IPS-18a (cell line): ENCODE data around the gene DSCAML1.

Experiments
- H3K27ac ChIP-seq: one replicate; pipeline ENCODE4 v1.5.1; 2013; ENCODE audit warnings: low read length
- H3K27me3 ChIP-seq: one replicate; pipeline ENCODE4 v1.6.1; 2013; ENCODE audit warnings: mild to moderate bottlenecking, low read length; ENCODE audit not compliant: control insufficient read depth, insufficient read depth
- H3K36me3 ChIP-seq: one replicate; pipeline ENCODE4 v1.6.1; 2013; ENCODE audit warnings: low read depth, low read length; ENCODE audit not compliant: control insufficient read depth
- H3K4me1 ChIP-seq: one replicate; pipeline ENCODE4 v1.6.1; 2013; ENCODE audit warnings: low read depth, low read length; ENCODE audit not compliant: control insufficient read depth
- H3K4me3 ChIP-seq: one replicate; pipeline ENCODE4 v1.5.1; 2013; ENCODE audit warnings: low read length
- H3K9ac ChIP-seq: one replicate; pipeline ENCODE4 v1.6.1; 2013; ENCODE audit warnings: mild to moderate bottlenecking, low read length, moderate library complexity
- H3K9me3 ChIP-seq: one replicate; pipeline ENCODE4 v1.6.1; 2013; ENCODE audit warnings: low read depth, low read length; ENCODE audit not compliant: control insufficient read depth

The DSCAML1 gene

GRCh38 chr11:117829369-117829725 lies 32.3 kb upstream of the DSCAML1 start:
- no peak overlapping the region for H3K9ac ChIP-seq
- H3K27ac ChIP-seq = no peak overlapping the region
- H3K9me3 ChIP-seq = no peaks in the 10 kb centered on the region
- H3K27me3 ChIP-seq = no peaks in the 10 kb centered on the region
- H3K4me1 ChIP-seq = peaks cover 5% of the 10 kb centered on the region
- H3K4me3 ChIP-seq = no peak overlapping the region
- H3K36me3 ChIP-seq = no peaks in the 10 kb centered on the region

- H3K27me3 ChIP-seq = no peaks in the 10 kb centered on the region
- H3K4me3 ChIP-seq = no peak overlapping the region
- peaks cover 10% of the 10 kb centered on the region for H3K4me1 ChIP-seq
- H3K9me3 ChIP-seq = no peaks in the 10 kb centered on the region
- H3K36me3 ChIP-seq = no peaks in the 10 kb centered on the region
- H3K27ac ChIP-seq = no peak overlapping the region
- H3K9ac ChIP-seq = no peak overlapping the region
Observed at GRCh38 chr11:117828611-117829368, 31.8 kb upstream of the DSCAML1 start.

DNA sequence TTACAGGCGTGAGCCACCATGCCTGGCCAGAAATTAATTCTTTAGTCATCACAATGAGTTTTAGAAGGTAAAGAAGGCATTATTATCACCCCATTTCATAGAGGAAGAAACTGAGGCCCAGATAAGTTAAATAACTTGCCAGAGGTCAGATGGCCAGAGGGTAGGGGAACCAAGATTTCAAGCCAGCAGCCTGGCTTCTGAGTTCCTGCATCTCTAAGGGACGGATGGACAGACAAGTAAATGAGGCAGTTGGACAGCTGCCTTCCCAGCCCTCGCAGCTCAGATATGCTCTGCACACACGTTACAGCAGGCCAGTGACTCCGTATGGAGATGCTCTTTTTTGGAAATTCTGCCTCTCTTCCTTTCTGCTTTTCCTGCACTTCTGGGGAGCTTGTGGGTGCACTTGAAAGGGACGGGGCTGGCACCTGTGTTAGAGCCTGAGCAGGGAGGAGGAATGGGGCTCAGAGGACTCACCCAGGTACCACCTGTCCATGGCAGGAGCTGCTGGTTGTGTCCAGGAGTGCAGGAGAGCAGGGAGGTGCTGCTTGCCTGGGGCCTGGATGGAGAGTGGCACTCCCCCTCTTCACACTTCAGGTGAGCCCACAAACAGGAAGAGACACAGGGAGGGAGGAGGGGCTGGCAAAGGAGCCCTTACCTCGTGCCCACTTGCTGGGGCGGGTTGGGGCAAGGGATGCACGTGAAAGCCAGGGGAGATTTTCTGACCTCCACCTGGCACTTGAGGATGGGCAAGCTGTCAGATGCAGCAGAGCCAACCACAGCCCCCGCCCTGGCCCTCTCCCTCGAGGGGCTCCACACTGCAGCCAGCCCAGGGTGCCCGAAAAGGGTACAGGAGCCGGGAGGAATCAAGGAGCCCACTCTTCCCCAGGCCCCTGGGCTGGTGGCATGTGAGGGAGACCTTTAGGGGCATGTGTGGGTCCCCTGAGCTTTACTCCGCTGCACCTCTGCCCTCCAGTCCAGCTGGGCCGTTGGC lies 30.8 kb upstream of the DSCAML1 start:
- H3K27me3 ChIP-seq = no peaks in the 10 kb centered on the region
- no peak overlapping the region for H3K27ac ChIP-seq

GRCh38 chr11:117826832-117827231 lies 29.8 kb upstream of the DSCAML1 start:
- H3K27ac ChIP-seq = no peak overlapping the region
- no peaks in the 10 kb centered on the region for H3K9me3 ChIP-seq
- H3K27me3 ChIP-seq = no peaks in the 10 kb centered on the region
- H3K4me3 ChIP-seq = no peak overlapping the region
- H3K9ac ChIP-seq = no peak overlapping the region
- peaks cover 10% of the 10 kb centered on the region for H3K4me1 ChIP-seq
- no peaks in the 10 kb centered on the region for H3K36me3 ChIP-seq

More for the DNA sequence above, 30.8 kb upstream of the DSCAML1 start:
- Histone ChIP-seq H3K9me3 (no peaks in the 10 kb centered on the region), H3K4me3 (no peak overlapping the region), H3K4me1 (peaks cover 10% of the 10 kb centered on the region), H3K9ac (no peak overlapping the region), H3K36me3 (no peaks in the 10 kb centered on the region)

DNA sequence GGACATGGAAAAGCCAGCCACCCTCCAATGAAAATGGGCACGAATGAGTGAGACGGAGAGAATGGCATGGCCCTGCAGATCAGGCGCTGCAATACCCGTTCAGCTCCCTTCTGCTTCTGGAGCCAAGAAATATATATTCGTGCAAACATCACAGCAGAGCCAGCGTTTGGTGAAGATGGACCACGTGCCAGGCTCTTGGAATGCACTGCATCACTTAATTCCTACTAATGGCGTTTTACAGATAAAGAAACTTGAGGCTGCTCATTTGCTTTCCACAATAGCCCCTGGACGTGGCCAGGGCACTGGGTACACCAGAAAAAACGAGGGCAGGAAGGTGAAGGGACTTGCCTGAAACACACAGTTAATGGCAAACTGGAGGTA lies 29.2 kb upstream of the DSCAML1 start:
- Histone ChIP-seq H3K9ac (no peak overlapping the region), H3K36me3 (no peaks in the 10 kb centered on the region), H3K27ac (no peak overlapping the region), H3K4me1 (peaks cover 10% of the 10 kb centered on the region), H3K4me3 (no peak overlapping the region), H3K27me3 (no peaks in the 10 kb centered on the region), H3K9me3 (no peaks in the 10 kb centered on the region)

GRCh38 chr11:117825538-117826189 lies 28.6 kb upstream of the DSCAML1 start:
- H3K9ac ChIP-seq = no peak overlapping the region
- no peaks in the 10 kb centered on the region for H3K27me3 ChIP-seq

DNA sequence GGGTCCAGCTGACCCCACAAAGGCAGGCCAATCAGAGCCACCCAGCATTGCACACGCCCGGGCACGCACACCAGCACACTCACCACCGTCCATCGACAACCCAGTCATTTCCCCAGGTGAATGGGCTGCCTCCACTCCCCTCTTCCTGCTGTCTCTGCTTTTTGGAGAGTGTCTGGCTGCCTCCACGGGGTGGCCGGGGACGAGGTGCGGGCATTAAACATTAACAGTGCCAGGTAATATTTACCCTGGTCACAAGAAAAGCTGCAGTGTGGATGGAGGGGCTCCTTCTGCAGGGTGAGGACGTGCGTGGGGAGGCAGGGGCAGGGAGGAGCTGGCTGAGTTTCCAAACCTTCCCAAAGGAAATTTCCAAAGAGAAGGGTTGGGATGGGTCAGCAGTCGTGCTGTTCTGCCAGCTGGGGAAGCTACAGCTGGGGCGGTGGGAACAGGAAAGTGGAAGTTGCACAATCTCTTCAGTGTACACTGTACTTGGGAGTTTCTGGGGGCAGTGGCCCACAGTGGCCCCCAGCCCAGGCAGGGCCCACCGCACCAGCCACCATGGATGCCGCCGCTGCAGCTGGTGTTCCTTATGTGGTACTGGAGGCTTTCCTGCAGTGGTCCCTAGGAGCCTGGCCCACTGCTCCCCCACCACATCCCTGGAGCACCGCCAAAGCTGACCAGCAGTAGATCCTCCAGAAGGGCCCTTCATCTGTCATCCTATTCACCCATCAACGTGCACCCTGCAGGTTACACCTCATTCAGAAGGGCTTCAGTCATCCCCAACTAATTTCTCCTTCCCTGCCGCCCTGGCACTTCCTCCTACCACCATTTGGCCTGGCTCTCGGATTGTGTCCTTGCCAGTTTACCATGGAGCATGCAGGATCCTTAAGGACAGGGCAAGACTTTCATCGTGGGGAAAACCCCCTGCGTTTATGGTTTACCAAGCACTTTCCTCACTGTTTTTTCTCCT lies 27.8 kb upstream of the DSCAML1 start, which contains the start of gene FXYD2:
TSS of gene FXYD2 (minus strand) at position 174 of the 967 bp plus-strand sequence. CDS start at position 108, 66 bp downstream.
- H3K4me1 ChIP-seq = peaks cover 18% of the 10 kb centered on the region
- H3K27ac ChIP-seq = no peak within 1 kb of the TSS
- H3K9ac ChIP-seq = no peak within 1 kb of the TSS
- no peak within 1 kb of the TSS for H3K4me3 ChIP-seq
- no peaks in the 10 kb centered on the region for H3K27me3 ChIP-seq
- no peaks in the 10 kb centered on the region for H3K36me3 ChIP-seq
- H3K9me3 ChIP-seq = no peaks in the 10 kb centered on the region

More at GRCh38 chr11:117825538-117826189, 28.6 kb upstream of the DSCAML1 start:
- Histone ChIP-seq H3K27ac (no peak overlapping the region), H3K4me1 (peaks cover 10% of the 10 kb centered on the region), H3K36me3 (no peaks in the 10 kb centered on the region), H3K4me3 (no peak overlapping the region), H3K9me3 (no peaks in the 10 kb centered on the region)

DNA sequence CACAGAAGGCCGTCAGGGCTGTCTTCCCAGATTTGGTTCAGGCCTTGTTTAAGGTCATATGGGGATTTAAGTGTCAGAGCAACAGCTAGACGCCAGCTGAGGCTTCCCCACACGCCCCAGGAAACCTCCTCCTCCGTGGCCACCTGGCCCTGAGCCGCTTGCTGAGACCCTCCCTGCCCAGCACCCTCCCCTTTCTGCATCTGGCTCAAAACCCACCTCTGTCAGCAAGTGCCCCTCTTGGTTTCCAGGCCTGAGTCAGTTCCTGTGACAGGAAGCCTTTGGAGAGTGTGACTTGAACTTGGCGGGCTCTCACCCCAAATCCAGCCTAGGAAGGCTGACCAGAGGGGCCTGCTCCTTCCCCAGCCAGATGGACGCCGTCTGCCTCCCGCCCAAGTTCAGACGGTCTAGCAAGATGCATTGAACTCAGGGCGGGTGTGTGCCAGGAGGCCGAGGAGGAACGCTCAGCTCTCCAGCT lies 27.0 kb upstream of the DSCAML1 start:
- Histone ChIP-seq H3K9me3 (no peaks in the 10 kb centered on the region), H3K27ac (no peak overlapping the region), H3K27me3 (no peaks in the 10 kb centered on the region), H3K4me3 (no peak overlapping the region), H3K4me1 (peaks cover 21% of the 10 kb centered on the region), H3K36me3 (no peaks in the 10 kb centered on the region), H3K9ac (no peak overlapping the region)

GRCh38 chr11:117823294-117823945 lies 26.4 kb upstream of the DSCAML1 start:
- no peak overlapping the region for H3K4me3 ChIP-seq
- H3K36me3 ChIP-seq = no peaks in the 10 kb centered on the region
- H3K9me3 ChIP-seq = no peaks in the 10 kb centered on the region
- H3K4me1 ChIP-seq = peaks cover 21% of the 10 kb centered on the region
- H3K27me3 ChIP-seq = no peaks in the 10 kb centered on the region
- H3K9ac ChIP-seq = no peak overlapping the region
- H3K27ac ChIP-seq = no peak overlapping the region
